HepG2 (cell line): Measurements from ENCODE around the gene EEF1AKMT4. TPM values are rescaled to one million over a fixed set of nuclear protein-coding genes. Genes with fewer than 3 reads are reported as not detected.

Experiments used
- AFF4 ChIP-seq: sonication (generic); formaldehyde crosslinking; IDR thresholded peaks from 2 replicates; pipeline ENCODE4 v1.4.0; 2020; ENCODE audit warnings: missing genetic modification reagents
- CREM ChIP-seq, 2 experiments: sonication (generic) in 1 of 2; formaldehyde crosslinking in 1 of 2; IDR thresholded peaks; 2 replicates each; pipeline versions ENCODE4 v1.4.0 to v1.6.1; 2016 to 2020; ENCODE audit warnings: antibody characterized with exemption in 1 of 2, mild to moderate bottlenecking in 1 of 2, missing genetic modification reagents in 1 of 2
- FLYWCH1 ChIP-seq: sonication (generic); formaldehyde crosslinking; IDR thresholded peaks from 2 replicates; pipeline ENCODE4 v1.8.1; 2023; ENCODE audit warnings: mild to moderate bottlenecking, missing genetic modification reagents
- GABPB1 ChIP-seq: IDR thresholded peaks from 2 replicates; pipeline ENCODE4 v1.6.1; 2016; ENCODE audit warnings: mild to moderate bottlenecking, missing genetic modification reagents, moderate library complexity, missing compliant biosample characterization
- HDAC6 ChIP-seq: fragments of 200-600 bp; sonication (generic); IDR thresholded peaks from 2 replicates; pipeline ENCODE4 v1.7.0; 2017; ENCODE audit warnings: mild to moderate bottlenecking, antibody characterized with exemption, low read length, low read depth
- HOMEZ ChIP-seq: IDR thresholded peaks from 2 replicates; pipeline ENCODE4 v1.6.1; 2016; ENCODE audit warnings: low read depth
- JUND ChIP-seq: sonication (generic); formaldehyde crosslinking; IDR thresholded peaks from 2 replicates; pipeline ENCODE4 v1.8.0; 2022; ENCODE audit warnings: mild to moderate bottlenecking, missing genetic modification reagents
- KMT2A ChIP-seq: sonication (generic); formaldehyde crosslinking; IDR thresholded peaks from 2 replicates; pipeline ENCODE4 v1.4.0; 2020; ENCODE audit warnings: missing genetic modification reagents
- MED8 ChIP-seq: sonication (generic); formaldehyde crosslinking; IDR thresholded peaks from 2 replicates; pipeline ENCODE4 v1.8.1; 2023; ENCODE audit warnings: mild to moderate bottlenecking, missing genetic modification reagents; ENCODE audit not compliant: insufficient replicate concordance
- NCOA5 ChIP-seq: sonication (generic); formaldehyde crosslinking; IDR thresholded peaks from 2 replicates; pipeline ENCODE4 v1.4.0; 2020; ENCODE audit warnings: missing genetic modification reagents
- NFAT5 ChIP-seq: sonication (generic); formaldehyde crosslinking; IDR thresholded peaks from 2 replicates; pipeline ENCODE4 v1.4.0; 2020; ENCODE audit warnings: missing genetic modification reagents
- SALL2 ChIP-seq: sonication (generic); formaldehyde crosslinking; IDR thresholded peaks from 2 replicates; pipeline ENCODE4 v1.8.1; 2023; ENCODE audit warnings: mild to moderate bottlenecking, missing genetic modification reagents, inconsistent platforms
- TARDBP ChIP-seq: sonication (generic); formaldehyde crosslinking; IDR thresholded peaks from 2 replicates; pipeline ENCODE4 v1.8.0; 2022; ENCODE audit warnings: mild to moderate bottlenecking, missing genetic modification reagents
- THYN1 ChIP-seq: sonication (generic); formaldehyde crosslinking; IDR thresholded peaks from 2 replicates; pipeline ENCODE4 v1.8.1; 2023; ENCODE audit warnings: low read depth, mild to moderate bottlenecking, moderate library complexity, missing genetic modification reagents, borderline replicate concordance
- ZNF362 ChIP-seq: sonication (generic); formaldehyde crosslinking; IDR thresholded peaks from 2 replicates; pipeline ENCODE4 v1.4.0; 2020; ENCODE audit warnings: missing genetic modification reagents, mild to moderate bottlenecking, borderline replicate concordance
- ZNF552 ChIP-seq: sonication (generic); formaldehyde crosslinking; IDR thresholded peaks from 2 replicates; pipeline ENCODE4 v1.9.0; 2022; ENCODE audit warnings: missing genetic modification reagents, mild to moderate bottlenecking, borderline replicate concordance
- polyA plus RNA-seq, 8 experiments: library from polyadenylated mRNA; depleted of rRNA in 3 of 8; stranded (reverse) in 7 of 8; unstranded in 1 of 8; fragments of >200 nt; fragmentation: Illumina TruSeq in 4 of 8; extraction: Trizol in 4 of 8; gene quantifications; 2 replicates each; pipeline versions ENCODE4 v1.2.1 to v1.2.3, GENCODE V29; 2011 to 2016; ENCODE audit warnings: low read depth in 4 of 8, missing spikeins in 1 of 8, mixed read lengths in 1 of 8; ENCODE audit not compliant: insufficient read depth in 1 of 8
- total RNA-seq, 5 experiments: library from RNA; depleted of rRNA; stranded (reverse); fragments of >200 nt; fragmentation: Illumina TruSeq; extraction: Trizol; gene quantifications; 2 replicates each; pipeline ENCODE4 v1.2.3, GENCODE V29; 2016; ENCODE audit warnings: low read depth in 1 of 5

EEF1AKMT4 gene
- total and polyA plus RNA-seq, 2 of the 13 experiments (the other 11 are each of a cell fraction or from before 2014, with no cell fraction given): 13.1 to 15.8 TPM

GRCh38 chr3:184248454-184249411, 739 bp upstream of the EEF1AKMT4 start, which contains the start of gene ALG3 (continued):
- 0 out of 2 replicates have a peak, but pooled peaks have one; percentile 29 for TF ChIP-seq HOMEZ
- TF ChIP-seq THYN1 (CRISPR knock-in tag): no peak
- TF ChIP-seq TARDBP (CRISPR knock-in tag): peak; percentile 83
- 0 out of 2 replicates have a peak, but pooled peaks have one; percentile 65 for TF ChIP-seq NFAT5
- no peak for TF ChIP-seq ZNF552 (CRISPR knock-in tag)
- TF ChIP-seq ZNF362: no peak
- TF ChIP-seq MED8 (CRISPR knock-in tag): peak; percentile 90
- TF ChIP-seq CREM (IDR thresholded peaks at IDR 0.05): 0 out of 2 replicates have a peak, but pooled peaks have one; percentile 17
- TF ChIP-seq CREM (CRISPR knock-in tag; IDR thresholded peaks at IDR 0.05): no peak
- peak; percentile 79 for TF ChIP-seq KMT2A (CRISPR knock-in tag)
- TF ChIP-seq GABPB1 (CRISPR knock-in tag): peak; percentile 94
- no peak for TF ChIP-seq HDAC6
- TF ChIP-seq FLYWCH1 (CRISPR knock-in tag): no peak
- 0 out of 2 replicates have a peak, but pooled peaks have one; percentile 60 for TF ChIP-seq SALL2
- no peak for TF ChIP-seq AFF4 (CRISPR knock-in tag)
- TF ChIP-seq JUND (CRISPR knock-in tag): no peak
- no peak for TF ChIP-seq NCOA5 (CRISPR knock-in tag)
